IMR-90 (cell line): Measurements from ENCODE around the gene PPP1R13L. TPM values are rescaled to one million over a fixed set of nuclear protein-coding genes. Genes with fewer than 3 reads are reported as not detected.

Experiments used
- ATAC-seq: fragments of 200-7000 bp; cut with Tn5 transposase; 2 replicates; pipeline ENCODE4 v1.9.1; 2020; ENCODE audit warnings: low read depth, mild to moderate bottlenecking, moderate library complexity
- BruUV-seq: library from RNA; stranded (reverse); fragments of 400-500 nt; replicated peaks from 2 replicates; lab custom pipeline; 2021; lab: Mats Ljungman, UMichigan
- CTCF ChIA-PET: fragments of 300-600 bp; formaldehyde crosslinking; extraction: SDS; loops from one replicate; lab custom pipeline; 2021; ENCODE audit warnings: antibody characterized with exemption; lab: Yijun Ruan, JAX
- POLR2A ChIA-PET: fragments of 300-600 bp; sonication (Branson Sonifier 250); formaldehyde crosslinking; loops from one replicate; lab custom pipeline; 2022; ENCODE audit warnings: antibody characterized with exemption; ENCODE audit not compliant: unreplicated experiment; lab: Charles Lee
- DNase-seq: peaks from one replicate; pipeline ENCODE4 v3.0.0; 2013
- H2AFZ ChIP-seq: replicated peaks from 2 replicates; pipeline ENCODE3; 2013; ENCODE audit warnings: low read length, mild to moderate bottlenecking; ENCODE audit not compliant: poor library complexity
- H2AK5ac ChIP-seq: 2 replicates; pipeline ENCODE4 v1.6.1; 2013; ENCODE audit warnings: low read depth, low read length, inconsistent platforms
- H2AK9ac ChIP-seq: replicated peaks from 2 replicates; pipeline ENCODE3; 2013; ENCODE audit warnings: mild to moderate bottlenecking, low read depth, low read length, moderate library complexity; ENCODE audit not compliant: poor library complexity
- H2BK120ac ChIP-seq: 2 replicates; pipeline ENCODE4 v1.6.1; 2013; ENCODE audit warnings: low read depth, low read length, inconsistent platforms
- H2BK15ac ChIP-seq: 3 replicates; pipeline ENCODE4 v1.6.1; 2013; ENCODE audit warnings: low read depth, low read length, inconsistent platforms
- H2BK20ac ChIP-seq: 2 replicates; pipeline ENCODE4 v1.6.1; 2013; ENCODE audit warnings: low read depth, mild to moderate bottlenecking, inconsistent platforms, low read length, moderate library complexity
- H2BK5ac ChIP-seq: 2 replicates; pipeline ENCODE4 v1.6.1; 2013; ENCODE audit warnings: mild to moderate bottlenecking, low read depth, low read length, inconsistent platforms; ENCODE audit not compliant: poor library complexity, severe bottlenecking
- H3K14ac ChIP-seq: replicated peaks from 2 replicates; pipeline ENCODE4 v1.6.1; 2013; ENCODE audit warnings: low read depth, low read length, inconsistent platforms
- H3K18ac ChIP-seq: 2 replicates; pipeline ENCODE4 v1.6.1; 2013; ENCODE audit warnings: low read depth, low read length, control low read depth
- H3K23ac ChIP-seq: 2 replicates; pipeline ENCODE4 v1.6.1; 2013; ENCODE audit warnings: low read depth, low read length, inconsistent platforms
- H3K27ac ChIP-seq: 2 replicates; pipeline ENCODE4 v1.5.1; 2013; ENCODE audit warnings: mild to moderate bottlenecking, control low read depth, low read length; ENCODE audit not compliant: insufficient read depth
- H3K27me3 ChIP-seq: 2 replicates; pipeline ENCODE4 v1.6.1; 2013; ENCODE audit warnings: low read length; ENCODE audit not compliant: control insufficient read depth, insufficient read depth
- H3K36me3 ChIP-seq: 2 replicates; pipeline ENCODE4 v1.6.1; 2013; ENCODE audit warnings: low read length, mixed read lengths; ENCODE audit not compliant: control insufficient read depth, insufficient read depth
- H3K4ac ChIP-seq: 2 replicates; pipeline ENCODE4 v1.6.1; 2013; ENCODE audit warnings: low read depth, low read length, inconsistent platforms
- H3K4me1 ChIP-seq: 2 replicates; pipeline ENCODE4 v1.6.1; 2013; ENCODE audit warnings: low read length, mixed read lengths; ENCODE audit not compliant: control insufficient read depth, insufficient read depth
- H3K4me2 ChIP-seq: 2 replicates; pipeline ENCODE4 v1.6.1; 2013; ENCODE audit warnings: low read depth, mild to moderate bottlenecking, control low read depth, low read length, moderate library complexity
- H3K4me3 ChIP-seq: 2 replicates; pipeline ENCODE4 v1.5.1; 2013; ENCODE audit warnings: low read depth, mild to moderate bottlenecking, control low read depth, low read length, moderate library complexity; ENCODE audit not compliant: insufficient read depth
- H3K56ac ChIP-seq: 2 replicates; pipeline ENCODE4 v1.6.1; 2013; ENCODE audit warnings: low read length, inconsistent platforms; ENCODE audit not compliant: insufficient read depth; ENCODE audit errors: extremely low read depth
- H3K79me1 ChIP-seq, 2 experiments: 2 replicates each; pipeline ENCODE4 v1.6.1; 2013; ENCODE audit warnings: low read length in 2 of 2, inconsistent platforms in 1 of 2, low read depth in 1 of 2
- H3K9ac ChIP-seq: 2 replicates; pipeline ENCODE4 v1.6.1; 2013; ENCODE audit warnings: low read depth, low read length, control low read depth
- H3K9me1 ChIP-seq: 2 replicates; pipeline ENCODE4 v1.6.1; 2013; ENCODE audit warnings: low read length, inconsistent platforms; ENCODE audit not compliant: insufficient read depth
- H3K9me3 ChIP-seq: 2 replicates; pipeline ENCODE4 v1.6.1; 2013; ENCODE audit warnings: low read length; ENCODE audit not compliant: control insufficient read depth, insufficient read depth
- H4K20me1 ChIP-seq: 2 replicates; pipeline ENCODE4 v1.6.1; 2013; ENCODE audit warnings: low read length, inconsistent platforms; ENCODE audit not compliant: insufficient read depth
- H4K5ac ChIP-seq: 2 replicates; pipeline ENCODE4 v1.6.1; 2013; ENCODE audit warnings: mild to moderate bottlenecking, low read depth, low read length, control low read depth
- H4K8ac ChIP-seq, 2 experiments: 2 replicates each; pipeline ENCODE4 v1.6.1; 2013; ENCODE audit warnings: low read depth in 2 of 2, low read length in 2 of 2, control low read depth in 1 of 2, inconsistent platforms in 1 of 2
- H4K91ac ChIP-seq: 2 replicates; pipeline ENCODE4 v1.6.1; 2013; ENCODE audit warnings: low read depth, low read length, inconsistent platforms; ENCODE audit not compliant: insufficient read depth
- BHLHE40 ChIP-seq: fragments of 150-350 bp; IDR thresholded peaks from 2 replicates; pipeline ENCODE4 v1.6.1; 2016; ENCODE audit warnings: mild to moderate bottlenecking, low read depth, low read length
- CHD1 ChIP-seq: IDR thresholded peaks from 2 replicates; pipeline ENCODE4 v1.6.1; 2012; ENCODE audit warnings: low read depth, low read length, improper control_type of control experiment
- MXI1 ChIP-seq: IDR thresholded peaks from 2 replicates; pipeline ENCODE4 v1.6.1; 2012; ENCODE audit warnings: low read depth, mild to moderate bottlenecking, low read length, moderate library complexity, borderline replicate concordance
- NFE2L2 ChIP-seq: fragments of 150-350 bp; IDR thresholded peaks from 2 replicates; pipeline ENCODE4 v1.6.1; 2016; ENCODE audit warnings: low read depth, mild to moderate bottlenecking, low read length
- POLR2A ChIP-seq: IDR thresholded peaks from 2 replicates; pipeline ENCODE4 v1.6.1; 2012; ENCODE audit warnings: mild to moderate bottlenecking, low read depth, low read length
- RAD21 ChIP-seq: IDR thresholded peaks from 2 replicates; pipeline ENCODE4 v1.6.1; 2012; ENCODE audit warnings: low read length, improper control_type of control experiment
- RCOR1 ChIP-seq: IDR thresholded peaks from 2 replicates; pipeline ENCODE4 v1.6.1; 2012; ENCODE audit warnings: mild to moderate bottlenecking, low read length, improper control_type of control experiment; ENCODE audit not compliant: insufficient replicate concordance
- SMC3 ChIP-seq: fragments of 150-350 bp; IDR thresholded peaks from 2 replicates; pipeline ENCODE4 v1.6.1; 2016; ENCODE audit warnings: low read depth, mild to moderate bottlenecking, antibody characterized with exemption, low read length, moderate library complexity
- WGBS, 2 experiments: methylation state at CpG; one replicate each; pipeline versions ENCODE4 v1.1.5 to v1.1.7; 2013; ENCODE audit warnings: missing lambda C conversion rate in 2 of 2; ENCODE audit not compliant: insufficient read length in 1 of 2; ENCODE audit errors: extremely low coverage in 2 of 2; 5-methylcytosine and 5-hydroxymethylcytosine counted together
- dilution Hi-C: fragments of 300-500 bp; cut with HindIII; formaldehyde crosslinking; loops from one replicate; pipeline ENCODE4 v1.14.3; 2018; ENCODE audit warnings: low sequenced_read_pairs; ENCODE audit not compliant: unreplicated experiment
- in situ Hi-C: fragments of 300-500 bp; cut with MboI; formaldehyde crosslinking; loops from 3 replicates; pipeline ENCODE4 v1.14.3; 2019; ENCODE audit warnings: low sequenced_read_pairs, inconsistent platforms, mixed read lengths
- intact Hi-C: fragments of 100-400 bp; cut with micrococcal nuclease; formaldehyde crosslinking; loops from 2 replicates; pipeline ENCODE4 v1.10.0; 2022
- polyA plus RNA-seq, 3 experiments: library from polyadenylated mRNA; depleted of rRNA; stranded (reverse); fragments of >200 nt; gene quantifications; 2 replicates each; pipeline ENCODE4 v1.2.3, GENCODE V29; 2012; ENCODE audit warnings: low replicate concordance in 1 of 3
- total RNA-seq: library from RNA; depleted of rRNA; stranded (reverse); fragments of >200 nt; gene quantifications from 2 replicates; pipeline ENCODE4 v1.2.3, GENCODE V29; 2012
- TF ChIP-seq, protein P1 (sequence below): conservative IDR thresholded peaks from 2 replicates; pipeline ENCODE4 v1.5.1; 2012; ENCODE audit warnings: mild to moderate bottlenecking, low read depth, low read length, improper control_type of control experiment
- TF ChIP-seq, protein P2 (sequence below): fragments of 150-350 bp; IDR thresholded peaks from 2 replicates; pipeline ENCODE4 v1.6.1; 2017; ENCODE audit warnings: mild to moderate bottlenecking, antibody characterized with exemption, low read length, low read depth
- TF ChIP-seq, protein P3 (sequence below): fragments of 150-350 bp; IDR thresholded peaks from 2 replicates; pipeline ENCODE4 v1.6.1; 2016; ENCODE audit warnings: low read depth, mild to moderate bottlenecking, low read length, moderate library complexity, borderline replicate concordance

The PPP1R13L gene
- total and polyA plus RNA-seq, 2 of the 4 experiments (the other 2 are of a cell fraction): 3.0 to 13.3 TPM

DNA sequence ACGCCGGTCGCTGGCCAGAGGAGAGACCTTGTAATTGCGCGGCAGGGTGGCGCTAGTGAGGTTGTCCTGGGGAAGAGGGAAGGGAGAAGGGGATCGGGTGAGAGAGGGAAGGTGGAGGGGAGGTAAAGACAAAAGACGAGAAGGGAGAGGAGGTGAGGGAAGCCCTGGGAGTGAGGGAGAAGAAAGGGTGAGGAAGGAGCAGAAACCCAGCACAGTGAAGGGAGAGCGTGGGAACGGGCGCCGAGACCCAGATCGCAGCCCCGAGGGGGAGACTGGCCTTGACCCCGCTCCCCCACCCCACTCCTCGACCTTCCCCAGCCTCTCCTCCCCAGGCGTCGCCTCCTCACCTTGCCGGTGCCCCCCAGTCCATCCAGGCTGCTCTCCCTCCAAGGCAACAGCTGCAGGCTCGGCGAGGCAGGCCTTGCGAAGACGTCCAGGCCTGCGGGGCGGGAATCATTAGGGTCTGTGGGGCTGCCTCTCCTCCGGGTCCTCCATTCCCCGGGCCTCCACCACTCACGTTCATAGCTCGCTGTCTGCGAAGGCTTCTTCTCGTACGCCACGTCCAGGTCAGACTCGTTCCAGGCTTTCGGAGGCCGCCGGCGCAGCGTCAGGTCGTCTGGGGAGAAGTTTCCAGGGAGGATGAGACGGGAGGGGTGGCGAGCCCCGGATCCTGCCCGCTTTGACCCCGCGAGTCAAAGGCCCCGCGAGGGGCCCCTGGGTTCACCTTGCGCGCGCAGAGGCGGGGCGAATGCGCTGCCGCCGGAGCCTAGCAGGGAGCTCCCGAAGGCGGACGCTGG is 8.8 kb downstream of the PPP1R13L start:
- Histone ChIP-seq H3K4me1 (no peaks in the 10 kb centered on the region), H4K8ac (no peak overlapping the region), H3K36me3 (no peaks in the 10 kb centered on the region; the same call in none of the 2 replicates), H2BK5ac (no peak overlapping the region), H3K9me1 (0 out of 2 replicates have a peak, but pooled peaks cover 3% of the 10 kb centered on the region), H3K27me3 (no peaks in the 10 kb centered on the region), H3K23ac (no peak overlapping the region), H2BK120ac (no peak overlapping the region), H2AK5ac (no peak overlapping the region), H3K9ac (no peak overlapping the region), H2BK20ac (no peak overlapping the region), H3K14ac (no peak overlapping the region), H4K20me1 (no peaks in the 10 kb centered on the region; the same call in 1 of the 2 replicates), H3K4me3 (no peak overlapping the region), H3K4ac (no peak overlapping the region), H4K5ac (no peak overlapping the region), H2AK9ac (no peak overlapping the region), H2BK15ac (no peak overlapping the region), H3K18ac (no peak overlapping the region), H4K91ac (no peak overlapping the region), H3K79me1 (peaks cover 0 to 13% of the 10 kb centered on the region in 2 experiments; a peak in 1 of 4 replicates), H2AFZ (no peak overlapping the region), H3K56ac (no peak overlapping the region), H3K9me3 (no peaks in the 10 kb centered on the region), H3K27ac (no peak overlapping the region), H3K4me2 (no peak overlapping the region)
- in situ Hi-C loops: no loop called here
- intact Hi-C loops: no loop called here
- no peak for ATAC-seq
- CTCF ChIA-PET: no interaction called here
- TF ChIP-seq BHLHE40 (no peak), CHD1 (no peak), POLR2A (no peak), NFE2L2 (no peak), MXI1 (no peak), SMC3 (no peak), RCOR1 (no peak), RAD21 (no peak)
- TF ChIP-seq, protein P1, sequence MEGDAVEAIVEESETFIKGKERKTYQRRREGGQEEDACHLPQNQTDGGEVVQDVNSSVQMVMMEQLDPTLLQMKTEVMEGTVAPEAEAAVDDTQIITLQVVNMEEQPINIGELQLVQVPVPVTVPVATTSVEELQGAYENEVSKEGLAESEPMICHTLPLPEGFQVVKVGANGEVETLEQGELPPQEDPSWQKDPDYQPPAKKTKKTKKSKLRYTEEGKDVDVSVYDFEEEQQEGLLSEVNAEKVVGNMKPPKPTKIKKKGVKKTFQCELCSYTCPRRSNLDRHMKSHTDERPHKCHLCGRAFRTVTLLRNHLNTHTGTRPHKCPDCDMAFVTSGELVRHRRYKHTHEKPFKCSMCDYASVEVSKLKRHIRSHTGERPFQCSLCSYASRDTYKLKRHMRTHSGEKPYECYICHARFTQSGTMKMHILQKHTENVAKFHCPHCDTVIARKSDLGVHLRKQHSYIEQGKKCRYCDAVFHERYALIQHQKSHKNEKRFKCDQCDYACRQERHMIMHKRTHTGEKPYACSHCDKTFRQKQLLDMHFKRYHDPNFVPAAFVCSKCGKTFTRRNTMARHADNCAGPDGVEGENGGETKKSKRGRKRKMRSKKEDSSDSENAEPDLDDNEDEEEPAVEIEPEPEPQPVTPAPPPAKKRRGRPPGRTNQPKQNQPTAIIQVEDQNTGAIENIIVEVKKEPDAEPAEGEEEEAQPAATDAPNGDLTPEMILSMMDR: no peak
- TF ChIP-seq, protein P2, sequence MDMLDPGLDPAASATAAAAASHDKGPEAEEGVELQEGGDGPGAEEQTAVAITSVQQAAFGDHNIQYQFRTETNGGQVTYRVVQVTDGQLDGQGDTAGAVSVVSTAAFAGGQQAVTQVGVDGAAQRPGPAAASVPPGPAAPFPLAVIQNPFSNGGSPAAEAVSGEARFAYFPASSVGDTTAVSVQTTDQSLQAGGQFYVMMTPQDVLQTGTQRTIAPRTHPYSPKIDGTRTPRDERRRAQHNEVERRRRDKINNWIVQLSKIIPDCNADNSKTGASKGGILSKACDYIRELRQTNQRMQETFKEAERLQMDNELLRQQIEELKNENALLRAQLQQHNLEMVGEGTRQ: no peak
- TF ChIP-seq, protein P3, sequence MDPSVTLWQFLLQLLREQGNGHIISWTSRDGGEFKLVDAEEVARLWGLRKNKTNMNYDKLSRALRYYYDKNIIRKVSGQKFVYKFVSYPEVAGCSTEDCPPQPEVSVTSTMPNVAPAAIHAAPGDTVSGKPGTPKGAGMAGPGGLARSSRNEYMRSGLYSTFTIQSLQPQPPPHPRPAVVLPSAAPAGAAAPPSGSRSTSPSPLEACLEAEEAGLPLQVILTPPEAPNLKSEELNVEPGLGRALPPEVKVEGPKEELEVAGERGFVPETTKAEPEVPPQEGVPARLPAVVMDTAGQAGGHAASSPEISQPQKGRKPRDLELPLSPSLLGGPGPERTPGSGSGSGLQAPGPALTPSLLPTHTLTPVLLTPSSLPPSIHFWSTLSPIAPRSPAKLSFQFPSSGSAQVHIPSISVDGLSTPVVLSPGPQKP: no peak
- 77% methylated on average over 33 of the region's 59 CpGs; no CpG with 5 or more reads in 1 of the 2 experiments for WGBS, 2 experiments
- no peak for DNase-seq
- no TSS peak for BruUV-seq
- dilution Hi-C loops: no loop called here
- POLR2A ChIA-PET: no interaction called here
